ENCODE results near the gene UBAP2L.

UBAP2L gene

GRCh38 chr1:154295408-154296235, 74.9 kb downstream of the UBAP2L start:
- no peak for ATAC-seq
- TF ChIP-seq PATZ1 (CRISPR knock-in tag; IDR thresholded peaks at IDR 0.05; ENCODE audit: borderline replicate concordance) (no peak), POU6F1 (CRISPR knock-in tag; IDR thresholded peaks at IDR 0.05; ENCODE audit: borderline replicate concordance, low read depth) (no peak), CSRNP3 (CRISPR knock-in tag; IDR thresholded peaks at IDR 0.05) (no peak), SNAI2 (CRISPR knock-in tag; IDR thresholded peaks at IDR 0.05) (no peak), ZFP3 (CRISPR knock-in tag; IDR thresholded peaks at IDR 0.05) (no peak), ZNF70 (CRISPR knock-in tag; IDR thresholded peaks at IDR 0.05) (no peak)

- ATAC-seq, result no peak
- no peak for TF ChIP-seq ZFP3 (CRISPR knock-in tag; IDR thresholded peaks at IDR 0.05)
- TF ChIP-seq GLIS3 (CRISPR knock-in tag; IDR thresholded peaks at IDR 0.05), result no peak
- TF ChIP-seq CREB5 (CRISPR knock-in tag; IDR thresholded peaks at IDR 0.05; ENCODE audit: low read depth), result no peak
- TF ChIP-seq CSDC2 (CRISPR knock-in tag; IDR thresholded peaks at IDR 0.05), result no peak
- no peak for TF ChIP-seq PPARA (CRISPR knock-in tag; IDR thresholded peaks at IDR 0.05; ENCODE audit: borderline replicate concordance)
- TF ChIP-seq POU6F1 (CRISPR knock-in tag; IDR thresholded peaks at IDR 0.05; ENCODE audit: borderline replicate concordance, low read depth), result no peak
- no peak for TF ChIP-seq SNAI2 (CRISPR knock-in tag; IDR thresholded peaks at IDR 0.05)
- no peak for TF ChIP-seq OSR1 (CRISPR knock-in tag; IDR thresholded peaks at IDR 0.05)
- TF ChIP-seq RARB (CRISPR knock-in tag; IDR thresholded peaks at IDR 0.05), result no peak
- TF ChIP-seq PATZ1 (CRISPR knock-in tag; IDR thresholded peaks at IDR 0.05; ENCODE audit: borderline replicate concordance), result no peak
- no peak for TF ChIP-seq TOX (CRISPR knock-in tag; IDR thresholded peaks at IDR 0.05; ENCODE audit: borderline replicate concordance)
- no peak for TF ChIP-seq ESRRG (CRISPR knock-in tag; IDR thresholded peaks at IDR 0.05)
- TF ChIP-seq ISL1 (CRISPR knock-in tag; IDR thresholded peaks at IDR 0.05), result no peak
- no peak for TF ChIP-seq ZFP30 (CRISPR knock-in tag; IDR thresholded peaks at IDR 0.05)
- no peak for TF ChIP-seq ZNF70 (CRISPR knock-in tag; IDR thresholded peaks at IDR 0.05)
- no peak for TF ChIP-seq ZNF565 (CRISPR knock-in tag; conservative IDR thresholded peaks at IDR 0.05; ENCODE audit: low read depth)
- TF ChIP-seq ZC3H10 (CRISPR knock-in tag; IDR thresholded peaks at IDR 0.05), result no peak
- no peak for TF ChIP-seq ARNTL (CRISPR knock-in tag; IDR thresholded peaks at IDR 0.05; ENCODE audit: borderline replicate concordance, low read depth)
Observed at GRCh38 chr1:154301582-154301981, 80.8 kb downstream of the UBAP2L start.
